Gastrocnemius medialis (tissue), 4 donors: ENCODE results near the gene BBS7. TPM values are rescaled to one million over a fixed set of nuclear protein-coding genes. Genes with fewer than 3 reads are reported as not detected.
A peak's percentile ranks its signal among the peaks of the same experiment; 100 is the strongest.

Experiments
- ATAC-seq, 2 donors: fragments of 150-250 bp; one replicate each; pipeline ENCODE4 v1.9.1; 2016
- DNase-seq, 2 donors: peaks; one replicate each; pipeline ENCODE4 v3.0.0-alpha.2; 2019
- H3K27ac ChIP-seq, 4 donors: fragments of 200-600 bp; sonication (generic); 1 replicate in 1 of 4; 2 replicates in 3 of 4; pipeline ENCODE4 v1.5.1; 2016 to 2018; ENCODE audit warnings: mild to moderate bottlenecking in 2 of 4, moderate library complexity in 1 of 4
- H3K27me3 ChIP-seq, 3 donors: fragments of 200-600 bp; sonication (generic) in 2 of 3; 1 replicate in 1 of 3; 2 replicates in 2 of 3; pipeline versions ENCODE4 v1.5.1 to v1.6.0; 2016 to 2019; ENCODE audit warnings: mild to moderate bottlenecking in 1 of 3, moderate library complexity in 1 of 3
- H3K36me3 ChIP-seq, 2 donors: fragments of 200-600 bp; sonication (generic) in 1 of 2; one replicate each; pipeline ENCODE4 v1.5.1; 2017 to 2018
- H3K4me1 ChIP-seq, 2 donors: fragments of 200-600 bp; sonication (generic) in 1 of 2; one replicate each; pipeline ENCODE4 v1.5.1; 2016 to 2017; ENCODE audit warnings: mild to moderate bottlenecking in 2 of 2
- H3K4me3 ChIP-seq, 4 donors: fragments of 200-600 bp; sonication (generic) in 3 of 4; 1 replicate in 1 of 4; 2 replicates in 3 of 4; pipeline ENCODE4 v1.5.1; 2016 to 2019; ENCODE audit warnings: mild to moderate bottlenecking in 2 of 4
- H3K9me3 ChIP-seq, 3 donors: fragments of 200-600 bp; sonication (generic) in 2 of 3; 1 replicate in 1 of 3; 2 replicates in 2 of 3; pipeline ENCODE4 v1.5.1; 2016 to 2019
- POLR2A ChIP-seq, 2 donors: fragments of 450-650 bp; IDR thresholded peaks; one replicate each; pipeline ENCODE4 v1.6.1; 2017; ENCODE audit warnings: antibody characterized with exemption in 2 of 2, mild to moderate bottlenecking in 2 of 2, moderate library complexity in 2 of 2
- in situ Hi-C, 4 donors: fragments of 200-750 bp; cut with MboI; loops; one replicate each; pipeline versions ENCODE4 v1.15.0 to v1.8.0; 2017; ENCODE audit warnings: low sequenced_read_pairs in 4 of 4
- intact Hi-C: fragments of 100-400 bp; cut with DNase I; formaldehyde crosslinking; loops from one replicate; pipeline ENCODE4 v1.15.1; 2023; ENCODE audit warnings: low total_unique reads
- total RNA-seq, 4 donors: library from RNA; depleted of rRNA; stranded (reverse); fragments of >200 nt; gene quantifications; one replicate each; pipeline versions ENCODE4 v1.1.0 to v1.2.3, GENCODE V29; 2016
- TF ChIP-seq, protein P1 (sequence below), 5 experiments: fragments of 450-650 bp in 3 of 5; fragments of 200-600 bp in 2 of 5; sonication (generic) in 2 of 5; IDR thresholded peaks in 4 of 5; conservative IDR thresholded peaks in 1 of 5; 1 replicate in 4 of 5; 2 replicates in 1 of 5; pipeline ENCODE4 v1.5.1; 2016 to 2019; ENCODE audit warnings: antibody characterized with exemption in 5 of 5, mild to moderate bottlenecking in 3 of 5, moderate library complexity in 3 of 5

BBS7 gene, protein sequence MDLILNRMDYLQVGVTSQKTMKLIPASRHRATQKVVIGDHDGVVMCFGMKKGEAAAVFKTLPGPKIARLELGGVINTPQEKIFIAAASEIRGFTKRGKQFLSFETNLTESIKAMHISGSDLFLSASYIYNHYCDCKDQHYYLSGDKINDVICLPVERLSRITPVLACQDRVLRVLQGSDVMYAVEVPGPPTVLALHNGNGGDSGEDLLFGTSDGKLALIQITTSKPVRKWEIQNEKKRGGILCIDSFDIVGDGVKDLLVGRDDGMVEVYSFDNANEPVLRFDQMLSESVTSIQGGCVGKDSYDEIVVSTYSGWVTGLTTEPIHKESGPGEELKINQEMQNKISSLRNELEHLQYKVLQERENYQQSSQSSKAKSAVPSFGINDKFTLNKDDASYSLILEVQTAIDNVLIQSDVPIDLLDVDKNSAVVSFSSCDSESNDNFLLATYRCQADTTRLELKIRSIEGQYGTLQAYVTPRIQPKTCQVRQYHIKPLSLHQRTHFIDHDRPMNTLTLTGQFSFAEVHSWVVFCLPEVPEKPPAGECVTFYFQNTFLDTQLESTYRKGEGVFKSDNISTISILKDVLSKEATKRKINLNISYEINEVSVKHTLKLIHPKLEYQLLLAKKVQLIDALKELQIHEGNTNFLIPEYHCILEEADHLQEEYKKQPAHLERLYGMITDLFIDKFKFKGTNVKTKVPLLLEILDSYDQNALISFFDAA
- 10 to 100 TPM in 1 of 4 donors, 1 to 10 TPM in 3; 4.5 to 11.1 (median 6.7) TPM for total RNA-seq

GRCh38 chr4:121869841-121870822 is at the start of gene BBS7:
TSS of gene BBS7 (minus strand) at chr4:121870474. CDS start at chr4:121870313, 161 bp downstream.
- Histone ChIP-seq H3K4me3 (peak within 1 kb of the TSS; percentile 78 to 98 (median 96)), H3K27ac (peak within 1 kb of the TSS; percentile 83 to 90 (median 90)), H3K27me3 (no peaks in the 10 kb centered on the region), H3K4me1 (peaks cover 0 to 4% of the 10 kb centered on the region in 2 donors), H3K9me3 (no peaks in the 10 kb centered on the region), H3K36me3 (peaks cover 0 to 23% of the 10 kb centered on the region in 2 donors)
- intact Hi-C loops = loop anchor here (2.0 kb wide), 2 partner anchors 45 to 69 kb away; partner anchors contain the start of gene EXOSC9
- TF ChIP-seq, protein P1, sequence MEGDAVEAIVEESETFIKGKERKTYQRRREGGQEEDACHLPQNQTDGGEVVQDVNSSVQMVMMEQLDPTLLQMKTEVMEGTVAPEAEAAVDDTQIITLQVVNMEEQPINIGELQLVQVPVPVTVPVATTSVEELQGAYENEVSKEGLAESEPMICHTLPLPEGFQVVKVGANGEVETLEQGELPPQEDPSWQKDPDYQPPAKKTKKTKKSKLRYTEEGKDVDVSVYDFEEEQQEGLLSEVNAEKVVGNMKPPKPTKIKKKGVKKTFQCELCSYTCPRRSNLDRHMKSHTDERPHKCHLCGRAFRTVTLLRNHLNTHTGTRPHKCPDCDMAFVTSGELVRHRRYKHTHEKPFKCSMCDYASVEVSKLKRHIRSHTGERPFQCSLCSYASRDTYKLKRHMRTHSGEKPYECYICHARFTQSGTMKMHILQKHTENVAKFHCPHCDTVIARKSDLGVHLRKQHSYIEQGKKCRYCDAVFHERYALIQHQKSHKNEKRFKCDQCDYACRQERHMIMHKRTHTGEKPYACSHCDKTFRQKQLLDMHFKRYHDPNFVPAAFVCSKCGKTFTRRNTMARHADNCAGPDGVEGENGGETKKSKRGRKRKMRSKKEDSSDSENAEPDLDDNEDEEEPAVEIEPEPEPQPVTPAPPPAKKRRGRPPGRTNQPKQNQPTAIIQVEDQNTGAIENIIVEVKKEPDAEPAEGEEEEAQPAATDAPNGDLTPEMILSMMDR (IDR thresholded peaks at IDR 0.05 in 4 of 5, conservative IDR thresholded peaks at IDR 0.05 in 1 of 5) = no peak
- peak in 1 of 2 donors; percentile 64 for TF ChIP-seq POLR2A (IDR thresholded peaks at IDR 0.05)
- DNase-seq (peak; percentile 91 to 93), ATAC-seq (peak; percentile 98)
- in situ Hi-C loops = no loop called here

GRCh38 chr4:121913667-121914066 is 43.4 kb upstream of the BBS7 start:
- H3K36me3 ChIP-seq = no peaks in the 10 kb centered on the region
- H3K27ac ChIP-seq = no peak overlapping the region
- ATAC-seq (no peak), DNase-seq (no peak)
- no peaks in the 10 kb centered on the region for H3K4me1 ChIP-seq
- in situ Hi-C loops (no loop called here), intact Hi-C loops (no loop called here)
- no peak overlapping the region for H3K4me3 ChIP-seq
- no peak for TF ChIP-seq POLR2A (IDR thresholded peaks at IDR 0.05)
- TF ChIP-seq, protein P1 (IDR thresholded peaks at IDR 0.05 in 4 of 5, conservative IDR thresholded peaks at IDR 0.05 in 1 of 5) = no peak
- no peaks in the 10 kb centered on the region for H3K27me3 ChIP-seq
- H3K9me3 ChIP-seq = no peaks in the 10 kb centered on the region

DNA sequence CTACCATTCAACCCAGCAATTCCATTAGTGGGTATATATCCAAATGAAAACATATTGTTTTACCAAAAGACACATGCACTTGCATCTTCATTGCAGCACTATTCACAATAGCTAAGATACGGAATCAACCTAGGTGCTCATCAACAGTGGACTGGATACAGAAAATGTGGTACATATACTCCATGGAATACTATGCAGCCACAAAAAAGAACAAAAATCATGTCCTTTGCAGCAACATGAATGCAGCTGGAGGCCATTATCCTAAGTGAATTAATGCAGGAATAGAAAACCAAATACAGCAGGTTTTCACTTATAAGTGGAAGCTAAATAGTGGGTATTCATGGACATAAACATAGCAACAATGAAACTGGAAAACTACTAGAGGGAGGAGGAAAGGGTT is 38.1 kb upstream of the BBS7 start:
- Histone ChIP-seq H3K36me3 (no peaks in the 10 kb centered on the region), H3K27ac (no peak overlapping the region), H3K4me3 (no peak overlapping the region), H3K27me3 (no peaks in the 10 kb centered on the region), H3K9me3 (no peaks in the 10 kb centered on the region), H3K4me1 (no peaks in the 10 kb centered on the region)
- DNase-seq (no peak), ATAC-seq (no peak)
- intact Hi-C loops = no loop called here
- TF ChIP-seq, protein P1 (IDR thresholded peaks at IDR 0.05 in 4 of 5, conservative IDR thresholded peaks at IDR 0.05 in 1 of 5) = no peak
- TF ChIP-seq POLR2A (IDR thresholded peaks at IDR 0.05) = no peak
- in situ Hi-C loops = no loop called here
